ENCODE data around the gene GGA2.
A peak's percentile ranks its signal among the peaks of the same experiment; 100 is the strongest.
"Not testable (repeated sequence)": the region's sequence is repeated elsewhere in the genome, so short reads cannot be mapped to it uniquely, and the experiment has no call there.

GGA2 gene

DNA sequence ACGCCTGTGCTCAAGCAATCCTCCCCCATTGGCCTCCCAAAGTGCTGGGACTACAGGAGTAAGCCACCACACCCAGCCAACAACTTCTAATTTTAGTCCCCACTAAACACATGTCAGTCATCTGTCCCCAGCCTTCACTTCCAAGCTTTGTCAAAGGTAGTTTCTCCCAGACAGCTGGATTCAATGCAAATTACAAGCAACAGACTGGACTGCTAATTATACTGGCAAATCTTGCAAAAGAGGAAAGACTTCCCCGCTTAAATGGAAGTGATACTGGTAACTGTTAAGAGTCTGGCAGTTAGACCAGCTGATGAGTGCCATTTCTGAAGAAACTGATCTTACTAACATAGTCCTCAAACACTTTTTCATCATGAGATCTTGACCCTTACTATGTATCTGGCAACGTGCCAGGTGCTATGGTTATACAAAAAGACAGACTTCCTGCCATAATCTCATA, 8.2 kb upstream of the GGA2 start:
- in situ Hi-C loops (cut with HindIII; ENCODE audit: low sequenced_read_pairs) = no loop called here
- peak; percentile 6 for DNase-seq (ENCODE audit: low read depth, low spot score)
- TF ChIP-seq, protein P1, sequence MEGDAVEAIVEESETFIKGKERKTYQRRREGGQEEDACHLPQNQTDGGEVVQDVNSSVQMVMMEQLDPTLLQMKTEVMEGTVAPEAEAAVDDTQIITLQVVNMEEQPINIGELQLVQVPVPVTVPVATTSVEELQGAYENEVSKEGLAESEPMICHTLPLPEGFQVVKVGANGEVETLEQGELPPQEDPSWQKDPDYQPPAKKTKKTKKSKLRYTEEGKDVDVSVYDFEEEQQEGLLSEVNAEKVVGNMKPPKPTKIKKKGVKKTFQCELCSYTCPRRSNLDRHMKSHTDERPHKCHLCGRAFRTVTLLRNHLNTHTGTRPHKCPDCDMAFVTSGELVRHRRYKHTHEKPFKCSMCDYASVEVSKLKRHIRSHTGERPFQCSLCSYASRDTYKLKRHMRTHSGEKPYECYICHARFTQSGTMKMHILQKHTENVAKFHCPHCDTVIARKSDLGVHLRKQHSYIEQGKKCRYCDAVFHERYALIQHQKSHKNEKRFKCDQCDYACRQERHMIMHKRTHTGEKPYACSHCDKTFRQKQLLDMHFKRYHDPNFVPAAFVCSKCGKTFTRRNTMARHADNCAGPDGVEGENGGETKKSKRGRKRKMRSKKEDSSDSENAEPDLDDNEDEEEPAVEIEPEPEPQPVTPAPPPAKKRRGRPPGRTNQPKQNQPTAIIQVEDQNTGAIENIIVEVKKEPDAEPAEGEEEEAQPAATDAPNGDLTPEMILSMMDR (IDR thresholded peaks at IDR 0.05; ENCODE audit: low read depth, low read length) = no peak
- no peak overlapping the region for H3K4me3 ChIP-seq (ENCODE audit: low read depth, low read length)

DNA sequence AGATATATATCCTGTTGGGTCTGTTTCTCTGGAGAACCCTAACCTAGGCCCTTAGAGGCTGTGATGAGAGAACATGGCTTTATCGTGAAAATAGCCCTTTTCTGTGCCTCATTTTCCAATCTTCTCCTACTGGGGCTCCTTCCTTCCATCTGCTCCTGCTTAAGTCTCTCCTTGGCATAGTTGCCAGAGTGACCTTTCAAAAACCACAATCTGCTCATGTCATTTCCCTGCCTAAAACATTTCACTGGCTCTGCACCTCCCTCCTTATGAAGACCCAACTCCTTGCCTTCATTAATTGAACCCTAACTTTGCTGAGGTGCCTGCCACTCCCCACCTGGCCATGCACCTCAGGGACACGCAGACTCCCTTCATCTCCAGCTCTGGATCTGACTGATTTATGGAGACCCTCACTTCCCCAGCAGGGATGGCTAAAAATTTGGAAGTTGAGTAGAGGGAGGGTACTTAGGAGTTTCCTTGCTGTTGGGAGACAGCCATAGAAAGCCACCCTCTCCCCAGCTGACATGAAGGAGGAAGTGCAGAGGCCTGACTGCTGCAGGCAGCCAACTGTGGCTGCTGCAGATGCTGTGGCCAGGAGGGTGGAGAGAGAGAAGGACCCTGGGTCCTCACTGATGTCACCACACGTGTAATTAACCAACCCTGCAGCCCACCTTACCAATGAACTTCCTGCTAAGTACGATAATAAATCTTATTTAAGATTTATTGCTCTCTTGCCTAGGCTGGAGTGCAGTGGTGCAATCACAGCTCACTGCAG, 6.3 kb upstream of the GGA2 start:
- TF ChIP-seq, protein P1 (IDR thresholded peaks at IDR 0.05; ENCODE audit: low read depth, low read length) = no peak
- in situ Hi-C loops (cut with HindIII; ENCODE audit: low sequenced_read_pairs) = no loop called here
- no peak overlapping the region for H3K4me3 ChIP-seq (ENCODE audit: low read depth, low read length)
- DNase-seq (ENCODE audit: low read depth, low spot score) = no peak

DNA sequence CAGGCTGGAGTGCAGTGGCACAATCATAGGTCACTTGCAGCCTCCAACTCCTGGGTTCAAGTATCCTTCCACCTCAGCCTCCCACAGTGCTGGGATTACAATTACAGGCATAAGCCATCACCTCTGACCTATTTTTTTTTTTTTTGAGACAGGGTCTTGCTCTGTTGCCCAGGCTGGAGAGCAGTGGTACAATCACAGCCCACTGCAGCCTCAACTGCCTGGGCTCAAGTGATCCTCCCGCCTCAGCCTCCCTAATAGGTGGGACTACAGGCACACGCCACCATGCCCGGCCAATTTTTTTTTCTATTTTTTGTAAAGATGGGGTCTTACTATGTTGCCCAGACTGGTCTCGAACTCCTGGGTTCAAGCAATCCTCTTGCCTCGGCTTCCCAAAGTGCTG, 5.6 kb upstream of the GGA2 start:
- TF ChIP-seq, protein P1 (IDR thresholded peaks at IDR 0.05; ENCODE audit: low read depth, low read length) = no peak
- in situ Hi-C loops (cut with HindIII; ENCODE audit: low sequenced_read_pairs) = no loop called here
- no peak overlapping the region for H3K4me3 ChIP-seq (ENCODE audit: low read depth, low read length)
- DNase-seq (ENCODE audit: low read depth, low spot score) = no peak

DNA sequence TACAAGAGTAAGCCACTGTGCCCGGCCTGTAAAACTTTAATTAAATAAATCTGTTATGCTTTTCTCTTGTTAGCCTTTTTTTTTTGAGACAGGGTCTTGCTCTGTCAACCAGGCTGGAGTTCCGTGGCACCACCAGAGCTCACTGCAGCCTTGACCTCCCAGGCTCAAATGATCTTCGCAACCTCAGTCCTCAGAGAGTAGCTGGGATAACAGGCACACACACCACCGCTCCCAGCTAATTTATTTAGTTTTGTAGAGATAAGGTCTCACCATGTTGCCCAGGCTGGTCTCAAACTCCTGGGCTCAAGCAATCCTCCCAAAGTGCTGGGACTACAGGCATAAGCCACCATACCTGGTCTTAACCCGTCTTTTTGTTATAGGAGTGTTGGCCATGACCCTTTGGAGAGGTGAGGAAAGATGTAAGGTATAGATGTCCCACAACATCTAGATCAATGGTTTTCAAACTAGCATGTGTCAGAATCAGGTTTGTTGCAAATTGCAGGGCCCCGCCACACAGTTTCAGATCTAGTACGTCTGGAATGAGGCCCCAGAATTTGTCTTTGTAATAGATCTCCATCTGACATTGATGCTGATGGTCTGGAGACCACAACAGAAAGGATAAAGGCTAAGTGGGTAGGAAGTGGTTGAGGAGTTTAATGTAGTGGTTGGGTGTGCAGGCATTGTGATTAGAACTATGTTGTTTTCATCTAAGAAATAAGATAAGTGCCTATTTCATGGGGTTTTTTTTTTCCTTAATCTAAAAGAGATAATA, 4.3 kb upstream of the GGA2 start:
- TF ChIP-seq, protein P1 (IDR thresholded peaks at IDR 0.05; ENCODE audit: low read depth, low read length) = no peak
- in situ Hi-C loops (cut with HindIII; ENCODE audit: low sequenced_read_pairs) = no loop called here
- H3K4me3 ChIP-seq (ENCODE audit: low read depth, low read length) = no peak overlapping the region
- no peak for DNase-seq (ENCODE audit: low read depth, low spot score)

DNA sequence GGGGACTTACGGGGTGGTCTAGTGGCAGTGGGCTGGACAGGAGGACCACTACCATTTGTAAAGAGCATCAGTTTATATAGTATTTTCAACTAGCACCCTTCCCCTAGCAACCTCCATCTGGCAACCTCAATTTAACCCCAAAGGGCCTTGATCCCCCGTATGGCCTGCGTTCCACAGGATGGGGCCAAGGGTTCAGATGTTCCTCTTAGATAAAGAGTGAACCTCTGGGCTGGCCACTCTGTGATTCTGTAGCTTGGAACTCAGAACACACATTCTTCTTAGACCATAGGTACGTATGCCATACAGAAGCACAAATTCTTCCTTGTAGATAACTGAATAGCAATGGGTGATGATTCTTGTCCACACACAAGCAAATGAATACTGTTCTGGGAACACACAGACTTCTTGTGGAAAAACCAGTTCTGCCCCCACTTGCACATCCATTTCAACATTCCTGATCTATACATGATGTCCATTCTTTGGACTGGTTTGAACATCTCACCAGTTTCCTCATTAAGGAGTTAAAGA, 1.9 kb upstream of the GGA2 start:
- DNase-seq (ENCODE audit: low read depth, low spot score) = no peak
- in situ Hi-C loops (cut with HindIII; ENCODE audit: low sequenced_read_pairs) = no loop called here
- no peak overlapping the region for H3K4me3 ChIP-seq (ENCODE audit: low read depth, low read length)
- TF ChIP-seq, protein P1 (IDR thresholded peaks at IDR 0.05; ENCODE audit: low read depth, low read length) = no peak

DNA sequence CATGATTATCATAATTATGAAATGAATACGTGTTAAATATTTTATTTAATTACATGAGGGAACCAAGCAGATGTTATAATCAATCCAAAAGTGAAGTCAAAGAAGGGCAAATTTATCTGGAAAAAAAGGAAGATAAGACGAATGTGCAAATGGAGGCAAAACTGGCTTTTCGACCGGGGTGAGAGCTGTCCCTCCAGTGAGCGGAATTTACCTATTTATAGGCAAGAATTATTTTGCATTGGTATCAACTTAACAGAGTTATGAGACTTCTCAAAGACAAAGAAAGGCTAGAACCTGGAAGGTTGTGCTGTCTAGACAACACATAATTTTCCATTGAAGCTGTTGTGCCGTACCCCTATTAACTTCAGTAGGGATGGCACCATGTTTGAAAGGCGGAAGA, 1.4 kb upstream of the GGA2 start:
- no peak overlapping the region for H3K4me3 ChIP-seq (ENCODE audit: low read depth, low read length)
- DNase-seq (ENCODE audit: low read depth, low spot score) = no peak
- in situ Hi-C loops (cut with HindIII; ENCODE audit: low sequenced_read_pairs) = no loop called here
- TF ChIP-seq, protein P1 (IDR thresholded peaks at IDR 0.05; ENCODE audit: low read depth, low read length) = no peak

DNA sequence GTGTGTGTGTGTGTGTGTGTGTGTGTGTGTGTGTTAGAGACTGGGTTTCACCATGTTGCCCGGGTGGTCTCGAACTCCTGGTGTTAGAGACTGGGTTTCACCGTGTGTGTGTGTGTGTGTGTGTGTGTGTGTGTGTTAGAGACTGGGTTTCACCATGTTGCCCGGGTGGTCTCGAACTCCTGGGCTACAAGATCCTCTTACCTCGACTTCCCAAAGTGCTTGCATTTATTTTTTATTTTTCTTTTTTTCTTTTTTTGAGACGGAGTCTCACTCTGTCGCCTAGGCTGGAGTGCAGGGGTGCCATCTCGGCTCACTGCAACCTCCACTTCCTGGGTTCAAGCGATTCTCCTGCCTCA, 599 bp upstream of the GGA2 start:
- in situ Hi-C loops (cut with HindIII; ENCODE audit: low sequenced_read_pairs); DNase-seq (ENCODE audit: low read depth, low spot score): not testable (repeated sequence)
- peak overlapping the region; percentile 55 for H3K4me3 ChIP-seq (ENCODE audit: low read depth, low read length)

Data from astrocyte of the spinal cord (primary cell).